ENCODE data around the gene PLPPR5.

PLPPR5 gene

DNA sequence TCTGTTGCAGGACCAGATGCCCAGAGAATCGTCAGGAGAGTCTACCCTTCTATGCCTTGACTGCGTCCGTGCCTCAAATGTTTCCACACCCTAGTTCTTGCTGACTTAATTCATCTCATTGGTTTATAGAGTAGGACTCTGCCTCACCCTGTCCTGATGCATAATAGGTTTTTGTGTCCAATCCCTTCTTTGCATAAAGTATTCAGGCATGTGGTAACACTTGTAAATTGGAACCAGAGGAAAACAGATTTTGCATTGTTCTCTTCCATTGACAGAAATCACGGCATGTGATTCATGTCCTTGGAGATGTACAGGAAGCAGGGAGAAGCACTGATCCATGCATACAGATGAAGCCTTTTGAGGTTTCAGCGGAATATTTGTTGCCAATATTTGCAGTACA lies 29.5 kb downstream of the PLPPR5 start:
- DNase-seq (ENCODE audit: low read depth), result no peak
- no peak overlapping the region for H3K4me3 ChIP-seq (replicated peaks; ENCODE audit: low read depth, low read length)
- TF ChIP-seq, protein P1, sequence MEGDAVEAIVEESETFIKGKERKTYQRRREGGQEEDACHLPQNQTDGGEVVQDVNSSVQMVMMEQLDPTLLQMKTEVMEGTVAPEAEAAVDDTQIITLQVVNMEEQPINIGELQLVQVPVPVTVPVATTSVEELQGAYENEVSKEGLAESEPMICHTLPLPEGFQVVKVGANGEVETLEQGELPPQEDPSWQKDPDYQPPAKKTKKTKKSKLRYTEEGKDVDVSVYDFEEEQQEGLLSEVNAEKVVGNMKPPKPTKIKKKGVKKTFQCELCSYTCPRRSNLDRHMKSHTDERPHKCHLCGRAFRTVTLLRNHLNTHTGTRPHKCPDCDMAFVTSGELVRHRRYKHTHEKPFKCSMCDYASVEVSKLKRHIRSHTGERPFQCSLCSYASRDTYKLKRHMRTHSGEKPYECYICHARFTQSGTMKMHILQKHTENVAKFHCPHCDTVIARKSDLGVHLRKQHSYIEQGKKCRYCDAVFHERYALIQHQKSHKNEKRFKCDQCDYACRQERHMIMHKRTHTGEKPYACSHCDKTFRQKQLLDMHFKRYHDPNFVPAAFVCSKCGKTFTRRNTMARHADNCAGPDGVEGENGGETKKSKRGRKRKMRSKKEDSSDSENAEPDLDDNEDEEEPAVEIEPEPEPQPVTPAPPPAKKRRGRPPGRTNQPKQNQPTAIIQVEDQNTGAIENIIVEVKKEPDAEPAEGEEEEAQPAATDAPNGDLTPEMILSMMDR (IDR thresholded peaks at IDR 0.05; ENCODE audit: low read length, missing control alignments), result no peak

DNA sequence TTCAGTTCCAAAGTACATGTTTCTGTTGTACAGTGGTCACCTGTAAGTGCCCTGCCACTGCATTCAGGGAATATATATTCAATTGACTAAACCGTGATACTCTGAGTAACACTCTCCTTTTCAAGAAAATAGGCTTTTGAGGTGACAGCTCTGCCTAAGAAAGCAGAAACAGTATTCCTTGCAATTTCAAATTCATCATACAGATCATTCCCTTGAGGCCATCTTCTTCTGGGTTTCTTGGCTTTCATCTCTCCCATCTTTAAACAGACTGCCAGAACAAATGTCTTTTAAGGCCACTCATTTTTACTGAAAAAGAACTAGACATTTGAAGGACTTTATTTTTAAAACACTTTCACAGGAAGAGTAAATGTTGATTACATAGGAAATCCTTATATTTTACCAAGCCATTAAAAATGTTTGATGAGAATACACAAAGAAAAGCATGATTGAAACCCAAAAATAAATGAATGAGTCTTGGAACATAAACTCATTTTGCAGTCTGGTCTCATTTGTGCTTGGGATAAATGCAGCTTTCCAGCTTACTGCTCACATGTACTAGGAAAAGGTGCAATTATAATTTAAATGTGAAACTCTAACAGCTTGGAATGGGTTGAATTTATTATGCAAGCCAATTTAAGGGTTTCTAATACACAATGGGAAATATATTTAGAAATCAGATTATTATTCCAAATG lies 34.7 kb downstream of the PLPPR5 start:
- DNase-seq (ENCODE audit: low read depth), result no peak
- TF ChIP-seq, protein P1 (IDR thresholded peaks at IDR 0.05; ENCODE audit: low read length, missing control alignments), result no peak
- H3K4me3 ChIP-seq (replicated peaks; ENCODE audit: low read depth, low read length), result no peak overlapping the region

DNA sequence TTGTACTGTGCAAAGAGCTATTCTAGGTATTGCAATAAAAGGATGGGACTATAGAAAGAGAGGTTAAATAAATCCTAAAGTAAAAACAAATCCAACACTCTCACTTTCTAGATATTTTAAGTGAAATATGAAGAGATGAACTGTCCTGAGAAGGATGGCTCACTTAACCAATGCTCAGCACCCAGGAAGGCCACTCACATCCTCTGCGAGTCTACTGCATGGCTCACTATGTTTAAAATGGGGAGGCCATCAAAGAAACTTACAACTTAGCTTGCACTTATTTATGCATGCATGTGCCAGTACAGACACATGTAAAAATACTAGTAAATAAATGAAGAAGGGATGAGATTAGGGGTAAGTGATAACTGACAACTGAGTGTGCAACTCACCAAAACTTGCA lies 37.5 kb downstream of the PLPPR5 start:
- H3K4me3 ChIP-seq (replicated peaks; ENCODE audit: low read depth, low read length), result no peak overlapping the region

DNA sequence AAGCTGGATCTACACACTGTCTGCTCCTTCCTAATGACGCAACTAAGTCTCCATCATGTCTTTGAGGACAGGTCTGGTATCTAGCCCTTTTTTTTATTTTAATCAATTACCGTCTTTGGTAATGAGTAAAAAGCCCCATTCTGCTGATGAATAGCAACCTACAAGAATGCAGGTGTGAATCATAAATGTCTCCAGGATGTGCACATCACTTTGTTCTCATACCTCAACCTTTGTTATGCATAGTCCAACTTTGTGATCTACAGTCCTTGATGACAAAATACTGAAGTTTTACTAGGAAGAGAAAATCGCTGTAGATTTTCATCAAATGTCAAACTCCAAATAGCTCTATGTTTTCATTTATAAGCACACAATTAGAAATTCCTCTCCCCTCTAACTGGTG lies 39.3 kb downstream of the PLPPR5 start:
- DNase-seq (ENCODE audit: low read depth), result no peak
- TF ChIP-seq, protein P1 (IDR thresholded peaks at IDR 0.05; ENCODE audit: low read length, missing control alignments), result no peak
- H3K4me3 ChIP-seq (replicated peaks; ENCODE audit: low read depth, low read length), result no peak overlapping the region

More for the DNA sequence above, 37.5 kb downstream of the PLPPR5 start:
- TF ChIP-seq, protein P1 (IDR thresholded peaks at IDR 0.05; ENCODE audit: low read length, missing control alignments), result no peak
- DNase-seq (ENCODE audit: low read depth), result no peak

DNA sequence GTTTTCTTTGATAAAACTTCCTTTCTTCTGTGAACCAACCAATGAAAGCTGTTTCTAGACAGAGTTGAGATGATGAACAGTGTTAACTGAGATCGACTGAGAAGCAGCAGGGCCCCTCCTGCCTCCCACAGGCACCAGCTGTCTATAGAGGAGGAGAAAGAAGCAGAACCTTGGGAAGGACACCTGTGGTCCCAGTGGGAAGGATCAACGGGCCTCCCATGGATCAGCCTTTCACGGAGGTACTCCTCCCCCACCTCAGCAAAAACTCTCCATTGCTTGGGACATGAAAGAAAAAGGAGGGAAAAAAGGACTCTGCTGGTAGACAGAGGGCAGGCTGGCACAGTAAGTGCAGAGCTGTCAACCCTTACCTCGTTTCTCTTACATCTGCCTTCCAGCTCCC lies 40.5 kb downstream of the PLPPR5 start:
- H3K4me3 ChIP-seq (replicated peaks; ENCODE audit: low read depth, low read length), result no peak overlapping the region
- no peak for DNase-seq (ENCODE audit: low read depth)
- TF ChIP-seq, protein P1 (IDR thresholded peaks at IDR 0.05; ENCODE audit: low read length, missing control alignments), result no peak

DNA sequence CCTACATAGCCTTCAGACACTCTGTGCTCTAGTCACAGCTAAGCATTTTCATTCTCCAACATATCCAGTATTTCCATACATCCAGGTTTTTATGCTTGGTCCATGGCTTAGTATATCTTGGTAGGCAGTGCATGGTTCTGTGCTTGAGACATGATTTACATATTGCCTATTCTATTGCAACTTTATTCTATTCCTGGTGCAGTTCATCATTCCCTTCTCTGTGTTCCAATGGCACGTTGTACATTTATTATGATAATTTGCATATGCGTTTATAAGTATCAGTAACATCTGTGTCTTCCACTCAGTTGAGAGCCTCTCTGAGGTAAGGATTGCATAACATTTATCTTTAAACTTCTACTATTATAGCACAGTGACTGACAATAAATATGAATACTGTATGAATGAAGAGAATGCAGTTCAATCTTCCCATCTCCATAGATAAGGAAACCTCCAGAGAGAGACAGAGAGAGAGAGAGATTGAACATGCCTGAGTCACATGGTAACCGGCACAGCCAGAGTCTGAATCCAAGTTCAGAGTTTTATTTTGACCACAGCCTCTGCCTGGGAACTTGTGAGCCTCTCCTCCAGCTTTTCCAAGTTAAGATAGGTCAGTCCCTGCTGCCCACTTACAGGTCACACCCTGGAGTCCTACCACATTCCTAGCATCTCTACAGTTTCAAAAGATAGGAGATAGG lies 41.5 kb downstream of the PLPPR5 start:
- no peak overlapping the region for H3K4me3 ChIP-seq (replicated peaks; ENCODE audit: low read depth, low read length)
- DNase-seq (ENCODE audit: low read depth), result peak; percentile 10
- TF ChIP-seq, protein P1 (IDR thresholded peaks at IDR 0.05; ENCODE audit: low read length, missing control alignments), result no peak
